ENCODE measurements around the gene PUDP. TPM values are rescaled to one million over a fixed set of nuclear protein-coding genes. Genes with fewer than 3 reads are reported as not detected.
A peak's percentile ranks its signal among the peaks of the same experiment; 100 is the strongest.

PUDP gene
- 10 to 100 TPM; 17.2 to 27.0 TPM for total RNA-seq

DNA sequence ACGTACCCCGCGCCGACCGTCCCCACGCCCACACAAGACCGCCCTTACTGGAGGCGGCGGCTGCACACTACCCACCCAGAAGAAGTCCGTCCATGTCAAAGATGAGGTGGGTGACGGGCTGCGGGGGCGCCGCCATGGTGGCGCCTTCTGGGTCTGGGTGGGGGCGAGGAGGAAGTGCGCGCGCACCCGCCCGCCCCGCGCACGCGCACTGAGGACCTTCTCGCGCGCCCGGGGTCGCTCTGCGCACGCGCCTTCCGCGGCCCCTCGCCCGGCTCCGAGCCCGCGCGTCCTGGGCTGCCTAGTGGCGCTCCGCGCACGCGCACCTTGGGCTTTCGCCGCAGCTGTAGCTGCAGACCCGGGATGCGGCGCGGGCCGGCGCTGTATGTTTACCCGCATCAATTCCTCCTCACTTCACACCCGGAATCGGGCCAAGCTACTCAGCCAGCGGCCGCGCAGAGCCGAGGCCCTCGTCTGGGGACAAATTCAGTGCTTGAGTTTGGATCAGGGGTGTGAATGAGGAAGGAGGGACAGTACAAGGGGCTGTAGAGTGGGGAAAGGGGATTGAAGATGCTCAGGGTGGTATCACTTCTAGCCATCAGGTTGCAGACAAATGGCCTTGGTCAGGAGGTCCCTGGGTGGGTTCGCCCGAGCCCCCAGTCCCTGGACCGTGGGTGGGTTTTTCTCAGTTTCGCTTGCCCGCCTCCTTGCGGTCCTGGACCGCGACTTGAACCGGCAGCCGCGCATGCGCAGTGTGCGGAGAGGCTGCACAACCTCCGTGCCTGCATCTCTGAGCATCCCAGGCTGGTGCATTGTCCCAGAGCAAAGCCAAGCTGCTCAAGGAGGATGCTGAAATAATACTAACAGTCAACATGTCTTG is at the start of gene PUDP:
TSS of gene PUDP (minus strand) at position 176 of the 877 bp plus-strand sequence. CDS start at position 136, 40 bp downstream.
- TF ChIP-seq, protein P1, sequence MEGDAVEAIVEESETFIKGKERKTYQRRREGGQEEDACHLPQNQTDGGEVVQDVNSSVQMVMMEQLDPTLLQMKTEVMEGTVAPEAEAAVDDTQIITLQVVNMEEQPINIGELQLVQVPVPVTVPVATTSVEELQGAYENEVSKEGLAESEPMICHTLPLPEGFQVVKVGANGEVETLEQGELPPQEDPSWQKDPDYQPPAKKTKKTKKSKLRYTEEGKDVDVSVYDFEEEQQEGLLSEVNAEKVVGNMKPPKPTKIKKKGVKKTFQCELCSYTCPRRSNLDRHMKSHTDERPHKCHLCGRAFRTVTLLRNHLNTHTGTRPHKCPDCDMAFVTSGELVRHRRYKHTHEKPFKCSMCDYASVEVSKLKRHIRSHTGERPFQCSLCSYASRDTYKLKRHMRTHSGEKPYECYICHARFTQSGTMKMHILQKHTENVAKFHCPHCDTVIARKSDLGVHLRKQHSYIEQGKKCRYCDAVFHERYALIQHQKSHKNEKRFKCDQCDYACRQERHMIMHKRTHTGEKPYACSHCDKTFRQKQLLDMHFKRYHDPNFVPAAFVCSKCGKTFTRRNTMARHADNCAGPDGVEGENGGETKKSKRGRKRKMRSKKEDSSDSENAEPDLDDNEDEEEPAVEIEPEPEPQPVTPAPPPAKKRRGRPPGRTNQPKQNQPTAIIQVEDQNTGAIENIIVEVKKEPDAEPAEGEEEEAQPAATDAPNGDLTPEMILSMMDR (IDR thresholded peaks at IDR 0.05), result peak in 1 of 2 donors; percentile 58

DNA sequence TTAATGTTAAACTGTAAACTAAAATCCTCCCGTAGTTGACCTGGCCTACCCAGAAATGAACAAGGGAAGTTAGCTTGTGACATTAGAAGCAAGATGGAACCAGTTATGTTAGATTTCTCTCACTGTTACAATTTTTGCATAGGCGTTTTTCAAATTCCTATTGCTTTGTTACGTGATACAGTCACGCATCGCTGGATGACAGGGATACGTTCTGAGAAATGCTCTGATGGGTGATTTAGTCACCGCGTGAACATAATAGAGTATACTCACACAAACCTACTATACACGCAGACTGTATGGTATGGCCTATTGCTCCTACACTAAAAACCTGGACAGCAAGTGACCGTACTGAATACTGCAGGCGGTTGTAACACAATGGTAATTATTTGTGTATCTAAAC is 46.7 kb upstream of the PUDP start:
- Histone ChIP-seq H3K9me3 (no peaks in the 10 kb centered on the region), H3K27me3 (no peaks in the 10 kb centered on the region), H3K36me3 (no peaks in the 10 kb centered on the region), H3K4me1 (no peaks in the 10 kb centered on the region), H3K27ac (no peak overlapping the region), H3K4me3 (no peak overlapping the region)
- no peak for DNase-seq (ENCODE audit: low spot score)
- TF ChIP-seq, protein P1 (IDR thresholded peaks at IDR 0.05), result no peak

More for the DNA sequence above, at the start of gene PUDP:
- no peaks in the 10 kb centered on the region for H3K36me3 ChIP-seq
- H3K9me3 ChIP-seq, result no peaks in the 10 kb centered on the region
- peaks cover 0 to 6% of the 10 kb centered on the region in 2 donors for H3K4me1 ChIP-seq
- peak within 1 kb of the TSS; percentile 81 to 90 for H3K27ac ChIP-seq
- H3K27me3 ChIP-seq, result no peaks in the 10 kb centered on the region
- peak; percentile 82 for DNase-seq (ENCODE audit: low spot score)
- peak within 1 kb of the TSS; percentile 78 to 80 for H3K4me3 ChIP-seq

DNA sequence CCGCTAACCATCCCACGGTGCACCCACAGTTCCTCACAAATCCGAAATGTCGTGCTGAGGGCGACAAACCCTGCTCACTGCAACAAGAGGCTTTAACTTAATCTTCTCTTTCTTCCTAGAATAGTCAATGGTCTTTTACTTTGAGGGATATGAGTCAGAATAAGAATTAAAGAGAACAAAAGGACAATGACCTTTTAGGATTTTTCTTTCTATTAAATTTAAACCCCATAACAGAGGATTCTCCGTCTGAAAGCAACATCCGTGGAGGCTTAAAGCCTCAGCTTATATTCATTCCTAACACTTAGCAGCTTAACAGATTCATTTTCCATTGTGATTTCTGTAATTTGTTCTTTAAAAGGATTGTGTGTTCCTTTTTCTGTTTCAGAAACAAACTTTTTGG is 44.9 kb upstream of the PUDP start:
- TF ChIP-seq, protein P1 (IDR thresholded peaks at IDR 0.05), result no peak
- Histone ChIP-seq H3K36me3 (no peaks in the 10 kb centered on the region), H3K27me3 (no peaks in the 10 kb centered on the region), H3K4me3 (no peak overlapping the region), H3K27ac (no peak overlapping the region), H3K4me1 (no peaks in the 10 kb centered on the region), H3K9me3 (no peaks in the 10 kb centered on the region)
- DNase-seq (ENCODE audit: low spot score), result no peak

DNA sequence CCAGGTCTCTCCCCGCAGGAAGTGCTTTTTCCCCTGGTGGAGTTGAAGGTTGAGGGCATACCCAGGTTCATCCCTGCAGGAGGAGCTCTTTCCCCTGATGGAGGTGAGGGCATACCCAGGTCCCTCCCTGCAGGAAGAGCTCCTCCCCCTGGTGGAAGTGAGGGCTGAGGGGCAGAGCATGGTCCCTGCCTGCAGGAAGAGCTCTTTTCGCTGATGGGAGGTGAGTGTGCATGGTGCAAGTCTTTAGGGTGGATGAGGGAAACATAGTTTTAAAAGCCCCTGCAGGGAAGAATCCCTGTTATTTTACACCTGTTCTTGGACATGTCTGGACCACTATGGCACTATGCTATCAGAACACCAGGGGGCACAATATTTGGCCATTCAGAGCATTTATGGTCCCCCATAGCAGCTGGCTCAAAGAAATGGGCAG is 43.7 kb upstream of the PUDP start:
- H3K4me1 ChIP-seq, result no peaks in the 10 kb centered on the region
- no peaks in the 10 kb centered on the region for H3K36me3 ChIP-seq
- H3K4me3 ChIP-seq, result no peak overlapping the region
- no peak for DNase-seq (ENCODE audit: low spot score)
- TF ChIP-seq, protein P1 (IDR thresholded peaks at IDR 0.05), result no peak
- H3K9me3 ChIP-seq, result no peaks in the 10 kb centered on the region
- H3K27me3 ChIP-seq, result no peaks in the 10 kb centered on the region
- H3K27ac ChIP-seq, result no peak overlapping the region

DNA sequence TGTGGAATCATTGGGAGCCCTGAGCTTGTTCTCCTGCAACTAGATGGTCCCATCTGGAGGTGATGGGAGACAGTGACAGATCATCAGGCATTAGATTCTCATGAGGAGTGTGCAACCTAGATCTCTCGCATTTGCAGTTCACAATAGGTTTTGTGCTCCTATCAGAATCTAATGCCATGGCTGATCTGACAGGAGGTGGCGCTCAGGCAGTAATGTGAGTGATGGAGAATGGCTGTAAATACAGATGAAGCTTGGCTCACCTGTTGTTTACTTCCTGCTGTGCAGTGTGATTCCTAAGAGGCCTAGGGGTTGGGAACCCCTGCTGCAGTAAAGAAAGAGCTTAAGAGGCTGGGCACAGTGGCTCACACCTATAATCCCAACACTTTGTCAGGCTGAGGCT is 42.2 kb upstream of the PUDP start:
- TF ChIP-seq, protein P1 (IDR thresholded peaks at IDR 0.05), result no peak
- H3K9me3 ChIP-seq, result no peaks in the 10 kb centered on the region
- no peak overlapping the region for H3K27ac ChIP-seq
- no peak overlapping the region for H3K4me3 ChIP-seq
- no peaks in the 10 kb centered on the region for H3K36me3 ChIP-seq
- DNase-seq (ENCODE audit: low spot score), result no peak
- no peaks in the 10 kb centered on the region for H3K27me3 ChIP-seq
- H3K4me1 ChIP-seq, result no peaks in the 10 kb centered on the region
